ENCODE measurements around the gene NFS1. TPM values are rescaled to one million over a fixed set of nuclear protein-coding genes. Genes with fewer than 3 reads are reported as not detected.

The NFS1 gene
- polyA plus RNA-seq, 1 of the 3 experiments (the other 2 are of a cell fraction): 75.6 TPM

GRCh38 chr20:35738410-35739179, 39.4 kb upstream of the NFS1 start:
- Histone ChIP-seq H3K4me3 (ENCODE audit: low read depth in 2 of 2, low read length in 1 of 2) (no peak overlapping the region), H2AFZ (ENCODE audit: low read depth) (no peak overlapping the region), H3K4me1 (ENCODE audit: control insufficient read depth in 1 of 2, insufficient read depth in 2 of 2, low read depth in 1 of 2, low read length in 1 of 2) (peaks cover 12 to 23% of the 10 kb centered on the region in 2 experiments; a peak in 3 of 4 replicates), H3K9me2 (no peaks in the 10 kb centered on the region), H3K36me3 (replicated peaks in 1 of 2; ENCODE audit: control insufficient read depth in 1 of 2, insufficient read depth in 2 of 2, low read length in 1 of 2) (peaks cover 59 to 71% of the 10 kb centered on the region in 2 experiments), H3K4me2 (peak overlapping the region; percentile 85; the same call in 1 of the 2 replicates), H3K79me2 (ENCODE audit: insufficient read depth) (peaks cover 96% of the 10 kb centered on the region), H3K9ac (no peak overlapping the region), H3F3A (replicated peaks; ENCODE audit: insufficient read depth) (peaks cover 23% of the 10 kb centered on the region), H4K20me1 (ENCODE audit: insufficient read depth) (peaks cover 77% of the 10 kb centered on the region), H3K27me3 (ENCODE audit: insufficient read depth) (no peaks in the 10 kb centered on the region), H3K9me3 (no peaks in the 10 kb centered on the region), H3K27ac (ENCODE audit: low read depth in 2 of 2, low read length in 1 of 2) (no peak overlapping the region)
- TF ChIP-seq POLR2AphosphoS5 (IDR thresholded peaks at IDR 0.05; ENCODE audit: low read depth, low read length) (no peak), FOXJ3 (CRISPR knock-in tag; IDR thresholded peaks at IDR 0.05) (no peak), NFIC (IDR thresholded peaks at IDR 0.05; ENCODE audit: borderline replicate concordance) (no peak)
- no peak for DNase-seq
- ChIA-PET CTCF (interaction anchor here (0.8 to 1.9 kb wide), 4 partner anchors 8 to 146 kb away, joined by 3 to 6 read pairs (median 4); no protein-coding TSS in a partner anchor), POLR2A (no interaction called here)
- 79% methylated on average over 4 of the region's 4 CpGs for WGBS (ENCODE audit: low lambda C conversion rate)

- WGBS (ENCODE audit: low lambda C conversion rate): 96% methylated on average over 15 of the region's 15 CpGs
- Histone ChIP-seq H3K27ac (ENCODE audit: low read depth in 2 of 2, low read length in 1 of 2) (no peak overlapping the region), H3K27me3 (ENCODE audit: insufficient read depth) (no peaks in the 10 kb centered on the region), H3K4me1 (ENCODE audit: control insufficient read depth in 1 of 2, insufficient read depth in 2 of 2, low read depth in 1 of 2, low read length in 1 of 2) (peaks cover 12 to 22% of the 10 kb centered on the region in 2 experiments; a peak in 3 of 4 replicates), H3K4me2 (no peak overlapping the region; the same call in 1 of the 2 replicates), H3K9ac (no peak overlapping the region), H3F3A (replicated peaks; ENCODE audit: insufficient read depth) (peaks cover 24% of the 10 kb centered on the region), H3K4me3 (ENCODE audit: low read depth in 2 of 2, low read length in 1 of 2) (no peak overlapping the region), H3K9me3 (no peaks in the 10 kb centered on the region), H3K79me2 (ENCODE audit: insufficient read depth) (peaks cover 96% of the 10 kb centered on the region), H2AFZ (ENCODE audit: low read depth) (no peak overlapping the region), H3K36me3 (replicated peaks in 1 of 2; ENCODE audit: control insufficient read depth in 1 of 2, insufficient read depth in 2 of 2, low read length in 1 of 2) (peaks cover 63 to 78% of the 10 kb centered on the region in 2 experiments), H4K20me1 (ENCODE audit: insufficient read depth) (peaks cover 84% of the 10 kb centered on the region), H3K9me2 (no peaks in the 10 kb centered on the region)
- ChIA-PET CTCF (interaction anchor here (1.0 kb wide), 1 partner anchor 147 kb away, joined by 3 read pairs; no protein-coding TSS in a partner anchor), POLR2A (interaction anchor here (0.7 kb wide), 1 partner anchor 179 kb away, joined by 5 read pairs; no protein-coding TSS in a partner anchor)
- TF ChIP-seq GATA2 (CRISPR knock-in tag; IDR thresholded peaks at IDR 0.05): no peak
- no peak for TF ChIP-seq RAD21 (IDR thresholded peaks at IDR 0.05; ENCODE audit: low read length)
- TF ChIP-seq, protein P1, sequence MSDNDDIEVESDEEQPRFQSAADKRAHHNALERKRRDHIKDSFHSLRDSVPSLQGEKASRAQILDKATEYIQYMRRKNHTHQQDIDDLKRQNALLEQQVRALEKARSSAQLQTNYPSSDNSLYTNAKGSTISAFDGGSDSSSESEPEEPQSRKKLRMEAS (IDR thresholded peaks at IDR 0.05; ENCODE audit: low read depth): no peak
- TF ChIP-seq, protein P2, sequence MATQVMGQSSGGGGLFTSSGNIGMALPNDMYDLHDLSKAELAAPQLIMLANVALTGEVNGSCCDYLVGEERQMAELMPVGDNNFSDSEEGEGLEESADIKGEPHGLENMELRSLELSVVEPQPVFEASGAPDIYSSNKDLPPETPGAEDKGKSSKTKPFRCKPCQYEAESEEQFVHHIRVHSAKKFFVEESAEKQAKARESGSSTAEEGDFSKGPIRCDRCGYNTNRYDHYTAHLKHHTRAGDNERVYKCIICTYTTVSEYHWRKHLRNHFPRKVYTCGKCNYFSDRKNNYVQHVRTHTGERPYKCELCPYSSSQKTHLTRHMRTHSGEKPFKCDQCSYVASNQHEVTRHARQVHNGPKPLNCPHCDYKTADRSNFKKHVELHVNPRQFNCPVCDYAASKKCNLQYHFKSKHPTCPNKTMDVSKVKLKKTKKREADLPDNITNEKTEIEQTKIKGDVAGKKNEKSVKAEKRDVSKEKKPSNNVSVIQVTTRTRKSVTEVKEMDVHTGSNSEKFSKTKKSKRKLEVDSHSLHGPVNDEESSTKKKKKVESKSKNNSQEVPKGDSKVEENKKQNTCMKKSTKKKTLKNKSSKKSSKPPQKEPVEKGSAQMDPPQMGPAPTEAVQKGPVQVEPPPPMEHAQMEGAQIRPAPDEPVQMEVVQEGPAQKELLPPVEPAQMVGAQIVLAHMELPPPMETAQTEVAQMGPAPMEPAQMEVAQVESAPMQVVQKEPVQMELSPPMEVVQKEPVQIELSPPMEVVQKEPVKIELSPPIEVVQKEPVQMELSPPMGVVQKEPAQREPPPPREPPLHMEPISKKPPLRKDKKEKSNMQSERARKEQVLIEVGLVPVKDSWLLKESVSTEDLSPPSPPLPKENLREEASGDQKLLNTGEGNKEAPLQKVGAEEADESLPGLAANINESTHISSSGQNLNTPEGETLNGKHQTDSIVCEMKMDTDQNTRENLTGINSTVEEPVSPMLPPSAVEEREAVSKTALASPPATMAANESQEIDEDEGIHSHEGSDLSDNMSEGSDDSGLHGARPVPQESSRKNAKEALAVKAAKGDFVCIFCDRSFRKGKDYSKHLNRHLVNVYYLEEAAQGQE (IDR thresholded peaks at IDR 0.05; ENCODE audit: low read depth, low read length): no peak
- TF ChIP-seq EP300 (IDR thresholded peaks at IDR 0.05; ENCODE audit: borderline replicate concordance in 1 of 2, low read depth in 1 of 2, low read length in 1 of 2): no peak
- no peak for TF ChIP-seq MXI1 (IDR thresholded peaks at IDR 0.05; ENCODE audit: low read depth, low read length)
- no peak for TF ChIP-seq EZH2phosphoT487 (IDR thresholded peaks at IDR 0.05; ENCODE audit: borderline replicate concordance, low read depth)
- TF ChIP-seq POLR2AphosphoS5 (IDR thresholded peaks at IDR 0.05; ENCODE audit: low read depth, low read length): no peak
- no peak for DNase-seq
Observed at GRCh38 chr20:35737865-35738333, 38.7 kb upstream of the NFS1 start.
